AG10803 (cell line): ENCODE data around the gene L3MBTL3.

Experiments
- DNase-seq: peaks from one replicate; pipeline ENCODE4 v3.0.0; 2010; ENCODE audit warnings: low read depth
- H3K4me3 ChIP-seq: 2 replicates; pipeline ENCODE4 v1.5.1; 2011; ENCODE audit warnings: mild to moderate bottlenecking, low read length, control low read depth
- CTCF ChIP-seq: conservative IDR thresholded peaks from 2 replicates; pipeline ENCODE4 v1.5.1; 2011; ENCODE audit warnings: mild to moderate bottlenecking, low read length, control low read depth, inconsistent platforms

Gene L3MBTL3

GRCh38 chr6:130132286-130132701 lies 113.9 kb downstream of the L3MBTL3 start:
- TF ChIP-seq CTCF: no peak
- H3K4me3 ChIP-seq: no peak overlapping the region
- no peak for DNase-seq

GRCh38 chr6:130134582-130134981 lies 116.2 kb downstream of the L3MBTL3 start:
- no peak for TF ChIP-seq CTCF
- H3K4me3 ChIP-seq: no peak overlapping the region
- no peak for DNase-seq

- H3K4me3 ChIP-seq: no peak overlapping the region
- DNase-seq: no peak
- no peak for TF ChIP-seq CTCF
Observed at GRCh38 chr6:130136798-130137197, 118.4 kb downstream of the L3MBTL3 start.

GRCh38 chr6:130138116-130138908 lies 119.9 kb downstream of the L3MBTL3 start:
- DNase-seq: no peak
- no peak overlapping the region for H3K4me3 ChIP-seq
- no peak for TF ChIP-seq CTCF

- no peak for TF ChIP-seq CTCF
Observed at GRCh38 chr6:130138909-130139242, 120.5 kb downstream of the L3MBTL3 start.

GRCh38 chr6:130140084-130140483 lies 121.7 kb downstream of the L3MBTL3 start:
- TF ChIP-seq CTCF: no peak
- peak; percentile 18 for DNase-seq
- no peak overlapping the region for H3K4me3 ChIP-seq

More at GRCh38 chr6:130138909-130139242, 120.5 kb downstream of the L3MBTL3 start:
- no peak overlapping the region for H3K4me3 ChIP-seq
- no peak for DNase-seq

- DNase-seq: peak; percentile 37
- H3K4me3 ChIP-seq: no peak overlapping the region
- TF ChIP-seq CTCF: no peak
Observed at GRCh38 chr6:130143709-130144108, 125.3 kb downstream of the L3MBTL3 start.
